ENCODE data around the gene MKRN2OS.

Gene MKRN2OS

GRCh38 chr3:12513694-12514446 lies 31.4 kb downstream of the MKRN2OS start:
- no peak for DNase-seq (ENCODE audit: low read depth in 2 of 2)

DNA sequence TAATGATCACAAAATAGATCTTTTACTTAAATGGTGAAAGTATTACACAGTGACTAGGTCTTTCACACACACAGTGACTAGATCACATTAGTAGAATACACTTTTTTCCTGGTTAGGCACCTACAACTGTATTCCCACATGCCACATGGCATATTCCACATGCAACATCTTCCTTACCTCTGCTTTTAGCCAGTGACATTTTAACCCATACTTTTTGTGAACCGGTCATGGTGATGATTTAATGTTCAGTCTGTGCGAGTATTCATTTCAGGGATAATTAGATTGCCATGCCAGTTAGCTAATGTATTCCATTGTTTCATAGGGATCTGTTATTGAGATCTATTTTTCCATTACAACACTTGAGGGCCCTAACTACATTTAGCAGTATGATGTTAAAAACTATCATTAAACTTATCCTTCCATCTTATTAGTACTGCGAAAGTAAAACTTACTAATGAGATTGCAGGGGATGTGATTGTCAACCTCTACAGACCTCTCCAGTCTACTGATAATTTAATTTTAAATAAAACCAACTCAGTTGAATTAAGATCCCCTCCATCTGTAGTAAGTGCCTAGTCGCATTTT lies 32.7 kb downstream of the MKRN2OS start:
- DNase-seq (ENCODE audit: low read depth in 2 of 2) = no peak

GRCh38 chr3:12509466-12509865 lies 35.8 kb downstream of the MKRN2OS start:
- no peak for DNase-seq (ENCODE audit: low read depth in 2 of 2)

DNA sequence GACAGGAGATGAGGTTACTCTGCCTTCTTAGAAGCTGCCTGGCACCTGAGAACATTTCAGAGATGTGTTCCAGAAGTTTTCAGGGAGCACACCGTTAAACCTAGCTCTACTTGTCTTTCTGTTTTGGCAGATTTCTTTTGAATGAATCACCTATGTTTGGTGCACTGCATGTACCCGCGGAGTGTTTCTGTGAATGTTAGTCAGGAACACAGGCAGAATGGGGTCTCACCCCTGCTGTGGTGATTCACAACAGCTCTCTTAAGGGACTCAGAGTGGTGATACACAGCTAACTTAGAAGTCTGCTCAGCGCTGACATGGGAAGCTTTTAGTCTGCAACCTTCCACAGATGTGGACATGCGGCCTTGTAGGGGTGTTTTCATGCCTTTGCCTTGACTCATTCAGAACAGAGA lies 37.0 kb downstream of the MKRN2OS start:
- peak; percentile 96 to 97 for DNase-seq (ENCODE audit: low read depth in 2 of 2)

GRCh38 chr3:12507591-12508281 lies 37.6 kb downstream of the MKRN2OS start:
- no peak for DNase-seq (ENCODE audit: low read depth in 2 of 2)

- no peak for DNase-seq (ENCODE audit: low read depth in 2 of 2)
Observed at GRCh38 chr3:12506201-12506709, 39.0 kb downstream of the MKRN2OS start.

DNA sequence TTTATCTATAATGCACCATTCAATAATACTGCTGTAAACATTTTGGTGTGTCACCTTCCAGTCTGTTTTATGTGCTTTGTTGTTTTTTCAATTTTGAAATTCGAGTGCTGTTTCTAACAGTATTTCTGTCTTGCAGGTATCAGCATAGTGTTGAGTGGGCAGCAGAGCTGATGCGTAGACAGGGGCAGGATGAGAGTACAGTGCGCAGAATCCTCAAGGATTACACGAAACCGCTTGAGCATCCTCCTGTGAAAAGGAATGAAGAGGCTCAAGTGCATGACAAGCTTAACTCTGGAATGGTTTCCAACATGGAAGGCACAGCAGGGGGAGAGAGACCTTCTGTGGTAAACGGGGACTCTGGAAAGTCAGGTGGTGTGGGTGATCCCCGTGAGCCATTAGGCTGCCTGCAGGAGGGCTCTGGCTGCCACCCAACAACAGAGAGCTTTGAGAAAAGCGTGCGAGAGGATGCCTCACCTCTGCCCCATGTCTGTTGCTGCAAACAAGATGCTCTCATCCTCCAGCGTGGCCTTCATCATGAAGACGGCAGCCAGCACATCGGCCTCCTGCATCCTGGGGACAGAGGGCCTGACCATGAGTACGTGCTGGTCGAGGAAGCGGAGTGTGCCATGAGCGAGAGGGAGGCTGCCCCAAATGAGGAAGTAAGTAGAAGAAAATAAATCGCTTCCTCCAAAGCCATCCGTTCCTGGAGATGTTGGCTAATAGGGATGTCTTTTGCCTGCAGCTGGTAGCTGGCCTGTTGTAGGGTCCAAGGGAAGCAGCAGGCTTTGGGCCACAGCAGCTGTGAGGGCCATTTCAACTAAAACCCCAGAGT lies 42.0 kb downstream of the MKRN2OS start:
- no peak for DNase-seq (ENCODE audit: low read depth in 2 of 2)

GRCh38 chr3:12501360-12502020 lies 43.8 kb downstream of the MKRN2OS start:
- DNase-seq (ENCODE audit: low read depth in 2 of 2) = no peak

DNA sequence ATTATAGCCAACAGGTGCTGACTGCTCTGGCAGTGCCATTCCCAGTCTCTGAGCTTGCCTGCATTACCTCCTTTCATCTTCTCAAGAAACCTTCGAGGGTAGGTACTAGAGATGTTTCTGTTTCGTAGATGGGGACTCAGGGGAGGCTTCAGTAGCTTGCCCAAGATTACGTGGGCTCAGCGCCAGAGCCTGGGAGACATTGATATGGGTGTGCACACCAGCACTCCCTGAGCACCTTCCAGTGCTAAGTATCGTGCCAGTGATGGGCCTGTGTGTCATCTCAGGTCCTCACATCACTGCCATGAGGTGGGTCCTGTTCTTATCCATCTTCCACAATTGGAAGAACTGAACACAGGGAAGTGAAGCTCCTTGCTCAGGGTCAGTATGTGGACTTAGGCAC lies 45.8 kb downstream of the MKRN2OS start:
- DNase-seq (ENCODE audit: low read depth in 2 of 2) = no peak

GRCh38 chr3:12496453-12496761 lies 48.9 kb downstream of the MKRN2OS start:
- DNase-seq (ENCODE audit: low read depth in 2 of 2) = no peak

DNA sequence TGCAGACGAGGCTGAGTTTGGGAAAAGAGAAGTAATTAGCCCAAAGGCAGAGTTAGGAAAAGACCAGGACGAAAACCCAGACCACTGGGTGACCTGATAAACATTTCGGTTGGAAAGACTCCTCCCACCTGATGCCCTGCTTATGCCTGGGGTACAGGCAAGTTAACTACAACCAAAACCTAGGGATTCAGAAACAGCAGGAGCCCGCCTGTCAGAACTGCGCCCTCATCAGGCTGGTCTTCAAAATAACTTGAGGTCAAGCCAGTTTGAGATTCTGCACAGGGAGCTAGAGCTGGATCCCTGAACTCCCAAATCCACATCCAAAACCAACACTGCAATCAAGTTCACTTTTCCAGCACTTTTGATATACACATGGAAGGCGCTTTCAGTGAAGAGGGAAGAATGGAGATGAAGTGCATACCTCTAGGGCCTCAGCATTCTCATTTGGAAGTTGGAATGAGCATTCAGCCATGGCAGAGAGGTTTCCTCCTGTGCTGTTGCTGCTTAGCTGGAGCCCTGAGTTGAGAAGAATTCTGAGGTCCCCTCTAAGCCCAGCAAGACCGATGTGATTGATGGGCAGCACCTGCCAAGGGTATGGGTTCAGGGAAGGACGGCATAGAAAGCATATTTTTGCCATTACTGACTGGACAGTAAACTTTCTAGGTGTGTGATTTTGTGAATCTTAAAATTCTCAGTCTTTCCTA lies 49.4 kb downstream of the MKRN2OS start:
- no peak for DNase-seq (ENCODE audit: low read depth in 2 of 2)

- no peak for DNase-seq (ENCODE audit: low read depth in 2 of 2)
Observed at GRCh38 chr3:12490547-12490946, 54.8 kb downstream of the MKRN2OS start.

DNA sequence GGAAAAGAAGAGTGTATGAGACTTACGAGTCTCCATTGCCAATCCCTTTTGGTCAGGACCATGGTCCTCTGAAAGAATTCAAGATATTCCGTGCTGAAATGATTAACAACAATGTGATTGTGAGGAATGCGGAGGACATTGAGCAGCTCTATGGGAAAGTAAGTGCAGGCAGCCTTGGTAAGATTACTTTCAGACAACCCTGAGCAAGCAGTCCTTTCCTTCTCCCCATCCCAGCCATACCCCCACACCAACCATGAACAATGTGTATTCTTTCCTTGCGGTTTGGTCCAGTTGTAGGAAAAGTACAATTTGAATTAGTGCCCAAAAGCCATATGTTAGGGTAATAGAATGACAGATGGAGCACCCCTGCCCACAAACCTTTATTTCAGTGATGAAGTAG lies 55.5 kb downstream of the MKRN2OS start:
- peak; percentile 47 to 53 for DNase-seq (ENCODE audit: low read depth in 2 of 2)

Measured in fibroblast of skin of left biceps (primary cell).